Hepatocyte (in vitro differentiated cells): ENCODE measurements around the gene KLK5.

Source experiments
- CTCF ChIP-seq: fragments of 200-600 bp; sonication (generic); IDR thresholded peaks from 2 replicates; pipeline ENCODE4 v1.5.1; 2016; ENCODE audit warnings: antibody characterized with exemption, mild to moderate bottlenecking; ENCODE audit not compliant: poor library complexity
- EZH2 ChIP-seq: fragments of 200-600 bp; sonication (generic); IDR thresholded peaks from 2 replicates; pipeline ENCODE4 v1.6.1; 2016; ENCODE audit warnings: antibody characterized with exemption, mild to moderate bottlenecking, borderline replicate concordance

- TF ChIP-seq CTCF (no peak), EZH2 (no peak)
Measured at GRCh38 chr19:50980208-50980607, 27.4 kb upstream of the KLK5 start.
